PC-3 (cell line): ENCODE data around the gene SLF2. TPM values are rescaled to one million over a fixed set of nuclear protein-coding genes. Genes with fewer than 3 reads are reported as not detected.

ENCODE experiments used
- ATAC-seq: fragments of 200-7000 bp; cut with Tn5 transposase; 2 replicates; pipeline ENCODE4 v1.9.1; 2020; ENCODE audit warnings: mild to moderate bottlenecking, moderate library complexity
- BruUV-seq: library from RNA; stranded (reverse); fragments of 400-500 nt; replicated peaks from 2 replicates; lab custom pipeline; 2021; lab: Mats Ljungman, UMichigan
- CTCF ChIA-PET: fragments of 300-600 bp; sonication (Branson Sonifier 250); formaldehyde crosslinking; loops from one replicate; lab custom pipeline; 2022; ENCODE audit warnings: antibody characterized with exemption; lab: Charles Lee
- POLR2A ChIA-PET: fragments of 300-600 bp; sonication (Branson Sonifier 250); formaldehyde crosslinking; loops from one replicate; lab custom pipeline; 2022; ENCODE audit warnings: antibody characterized with exemption; ENCODE audit not compliant: unreplicated experiment; lab: Charles Lee
- DNase-seq: peaks from one replicate; pipeline ENCODE4 v3.0.0-alpha.2; 2015
- H2AFZ ChIP-seq: fragments of 300-600 bp; sonication (generic); 2 replicates; pipeline ENCODE4 v1.6.0; 2016; ENCODE audit warnings: antibody characterized with exemption, low read length
- H3F3A ChIP-seq: fragments of 300-600 bp; sonication (generic); one replicate; pipeline ENCODE4 v1.6.0; 2017; ENCODE audit warnings: antibody characterized with exemption, low read length, control low read depth, mild to moderate bottlenecking; ENCODE audit not compliant: unreplicated experiment
- H3K27ac ChIP-seq: fragments of 300-600 bp; sonication (generic); 2 replicates; pipeline ENCODE4 v1.5.1; 2016; ENCODE audit warnings: mild to moderate bottlenecking, low read length
- H3K27me3 ChIP-seq: fragments of 300-600 bp; sonication (generic); 2 replicates; pipeline ENCODE4 v1.6.1; 2016; ENCODE audit warnings: low read length, mixed read lengths
- H3K36me3 ChIP-seq: fragments of 300-600 bp; sonication (generic); 2 replicates; pipeline ENCODE4 v1.6.1; 2016; ENCODE audit warnings: low read depth, mixed run types, low read length, mixed read lengths
- H3K4me1 ChIP-seq: fragments of 300-600 bp; sonication (generic); 2 replicates; pipeline ENCODE4 v1.5.1; 2016; ENCODE audit warnings: low read length; ENCODE audit not compliant: insufficient read depth
- H3K4me2 ChIP-seq: fragments of 300-600 bp; sonication (generic); 2 replicates; pipeline ENCODE4 v1.6.0; 2016; ENCODE audit warnings: low read length
- H3K4me3 ChIP-seq: fragments of 300-600 bp; sonication (generic); 2 replicates; pipeline ENCODE4 v1.5.1; 2016; ENCODE audit warnings: mild to moderate bottlenecking, low read length, mixed read lengths
- H3K79me2 ChIP-seq: fragments of 300-600 bp; sonication (generic); 2 replicates; pipeline ENCODE4 v1.6.1; 2017; ENCODE audit warnings: low read length, mixed read lengths
- H3K9ac ChIP-seq: fragments of 300-600 bp; sonication (generic); 2 replicates; pipeline ENCODE4 v1.6.0; 2016; ENCODE audit warnings: mild to moderate bottlenecking, low read length
- H3K9me2 ChIP-seq: fragments of 300-600 bp; sonication (generic); replicated peaks from 2 replicates; pipeline ENCODE4 v1.6.1; 2016; ENCODE audit warnings: mixed run types, low read length, mixed read lengths
- H3K9me3 ChIP-seq: fragments of 300-600 bp; sonication (generic); 2 replicates; pipeline ENCODE4 v1.6.1; 2016; ENCODE audit warnings: low read length, mixed read lengths
- H4K20me1 ChIP-seq: fragments of 300-600 bp; sonication (generic); 2 replicates; pipeline ENCODE4 v1.6.1; 2016; ENCODE audit warnings: low read length, mixed read lengths
- CTCF ChIP-seq: fragments of 300-600 bp; sonication (generic); conservative IDR thresholded peaks from 2 replicates; pipeline ENCODE4 v1.5.1; 2017; ENCODE audit warnings: antibody characterized with exemption, low read depth, mild to moderate bottlenecking, low read length
- EZH2 ChIP-seq: fragments of 300-600 bp; sonication (generic); IDR thresholded peaks from one replicate; pipeline ENCODE4 v1.6.1; 2017; ENCODE audit warnings: antibody characterized with exemption, mild to moderate bottlenecking, low read length; ENCODE audit not compliant: unreplicated experiment
- EZH2phosphoT487 ChIP-seq: fragments of 300-600 bp; sonication (generic); IDR thresholded peaks from 2 replicates; pipeline ENCODE4 v1.6.1; 2018; ENCODE audit warnings: mild to moderate bottlenecking, antibody characterized with exemption, low read length, borderline replicate concordance
- intact Hi-C: fragments of 100-400 bp; cut with micrococcal nuclease; formaldehyde crosslinking; loops from 2 replicates; pipeline ENCODE4 v1.9.0; 2023
- total RNA-seq: library from RNA; depleted of rRNA; stranded (reverse); fragments of >200 nt; gene quantifications from 2 replicates; pipeline ENCODE4 v1.2.3, GENCODE V29; 2014

Gene SLF2
- total RNA-seq, 1 experiment from 2014 or later: 19.5 TPM

- Histone ChIP-seq H3K36me3 (no peaks in the 10 kb centered on the region), H3K4me1 (peaks cover 12% of the 10 kb centered on the region), H3K9me3 (no peaks in the 10 kb centered on the region), H3K79me2 (peaks cover 34% of the 10 kb centered on the region), H3F3A (no peaks in the 10 kb centered on the region), H3K4me3 (no peak overlapping the region), H4K20me1 (peaks cover 3% of the 10 kb centered on the region; the same call in 1 of the 2 replicates), H3K27ac (no peak overlapping the region), H3K9ac (no peak overlapping the region), H2AFZ (no peak overlapping the region), H3K9me2 (no peaks in the 10 kb centered on the region), H3K4me2 (no peak overlapping the region), H3K27me3 (no peaks in the 10 kb centered on the region)
- DNase-seq: no peak
- ATAC-seq: no peak
- intact Hi-C loops: no loop called here
- BruUV-seq: no TSS peak
- TF ChIP-seq EZH2phosphoT487: no peak
- CTCF ChIA-PET: no interaction called here
- POLR2A ChIA-PET: no interaction called here
These were observed 71.3 kb downstream of the SLF2 start for GRCh38 chr10:100983868-100984671.

- no TSS peak for BruUV-seq
- H3K79me2 ChIP-seq: peaks cover 41% of the 10 kb centered on the region
- intact Hi-C loops: no loop called here
- POLR2A ChIA-PET: no interaction called here
- H3K9me2 ChIP-seq: no peaks in the 10 kb centered on the region
- no peaks in the 10 kb centered on the region for H3F3A ChIP-seq
- DNase-seq (no peak), ATAC-seq (no peak)
- no peaks in the 10 kb centered on the region for H3K9me3 ChIP-seq
- no peak for TF ChIP-seq EZH2
- no peak for TF ChIP-seq EZH2phosphoT487
- H3K4me3 ChIP-seq: no peak overlapping the region
- CTCF ChIA-PET: interaction anchor here (0.6 kb wide), 1 partner anchor 58 kb away, joined by 3 read pairs; no protein-coding TSS in a partner anchor
- H3K4me2 ChIP-seq: no peak overlapping the region
- peaks cover 19% of the 10 kb centered on the region for H3K4me1 ChIP-seq
- H3K36me3 ChIP-seq: peaks cover 4% of the 10 kb centered on the region; the same call in 1 of the 2 replicates
- no peaks in the 10 kb centered on the region for H3K27me3 ChIP-seq
- peaks cover 10% of the 10 kb centered on the region for H4K20me1 ChIP-seq
- no peak overlapping the region for H3K9ac ChIP-seq
- no peak overlapping the region for H2AFZ ChIP-seq
- no peak overlapping the region for H3K27ac ChIP-seq
These were observed 72.0 kb downstream of the SLF2 start for GRCh38 chr10:100984672-100985177.

- H3K4me2 ChIP-seq: no peak overlapping the region
- BruUV-seq: no TSS peak
- H3K27ac ChIP-seq: no peak overlapping the region
- CTCF ChIA-PET: interaction anchor here (0.6 kb wide), 1 partner anchor 58 kb away, joined by 3 read pairs; no protein-coding TSS in a partner anchor
- H3K9me3 ChIP-seq: no peaks in the 10 kb centered on the region
- peaks cover 12% of the 10 kb centered on the region for H4K20me1 ChIP-seq
- no peak for TF ChIP-seq EZH2phosphoT487
- no peak for TF ChIP-seq CTCF
- no peak for TF ChIP-seq EZH2
- peaks cover 47% of the 10 kb centered on the region for H3K79me2 ChIP-seq
- peaks cover 8% of the 10 kb centered on the region; the same call in 1 of the 2 replicates for H3K36me3 ChIP-seq
- H3K4me3 ChIP-seq: no peak overlapping the region
- intact Hi-C loops: no loop called here
- no peak overlapping the region for H3K9ac ChIP-seq
- POLR2A ChIA-PET: no interaction called here
- H2AFZ ChIP-seq: no peak overlapping the region
- no peaks in the 10 kb centered on the region for H3K9me2 ChIP-seq
- ATAC-seq: no peak
- peaks cover 25% of the 10 kb centered on the region for H3K4me1 ChIP-seq
- no peaks in the 10 kb centered on the region for H3F3A ChIP-seq
- no peak for DNase-seq
- H3K27me3 ChIP-seq: no peaks in the 10 kb centered on the region
These were observed 72.6 kb downstream of the SLF2 start for GRCh38 chr10:100985336-100985735.
